ENCODE measurements around the gene OR6A2. TPM values are rescaled to one million over a fixed set of nuclear protein-coding genes. Genes with fewer than 3 reads are reported as not detected.

The OR6A2 gene
- total and polyA plus RNA-seq, 10 of the 15 experiments (the other 5 are each of a cell fraction or from before 2014, with no cell fraction given): 0.04 to 0.17 TPM; not detected in 8

GRCh38 chr11:6771926-6772893, 27.3 kb downstream of the OR6A2 start, which contains the start of gene OR2AG2 (continued):
- TF ChIP-seq ATF2 (IDR thresholded peaks at IDR 0.05; ENCODE audit: low read length) (peak; percentile 16; the same call in 1 of the 2 replicates), E2F8 (IDR thresholded peaks at IDR 0.05; ENCODE audit: low read depth, partially characterized antibody) (no peak), HCFC1 (IDR thresholded peaks at IDR 0.05; ENCODE audit: low read length) (no peak), PKNOX1 (IDR thresholded peaks at IDR 0.05) (peak; percentile 48), POU2F2 (IDR thresholded peaks at IDR 0.05; ENCODE audit: borderline replicate concordance, low read depth, low read length) (no peak), NFYB (IDR thresholded peaks at IDR 0.05; ENCODE audit: insufficient read depth, low read depth, low read length) (no peak), ASH2L (IDR thresholded peaks at IDR 0.05; ENCODE audit: borderline replicate concordance, low read depth) (no peak), CHD4 (IDR thresholded peaks at IDR 0.05) (no peak), RUNX3 (IDR thresholded peaks at IDR 0.05; ENCODE audit: low read length) (no peak), ZNF384 (IDR thresholded peaks at IDR 0.05; ENCODE audit: borderline replicate concordance, low read depth, low read length) (no peak), NFXL1 (IDR thresholded peaks at IDR 0.05; ENCODE audit: borderline replicate concordance) (no peak), ZNF217 (IDR thresholded peaks at IDR 0.05) (no peak), JUND (IDR thresholded peaks at IDR 0.05; ENCODE audit: low read depth, low read length) (no peak), SIX5 (IDR thresholded peaks at IDR 0.05; ENCODE audit: low read depth, low read length, severe bottlenecking) (no peak), ZNF207 (IDR thresholded peaks at IDR 0.05; ENCODE audit: borderline replicate concordance) (no peak), LARP7 (IDR thresholded peaks at IDR 0.05) (no peak), ZSCAN29 (IDR thresholded peaks at IDR 0.05) (no peak), GABPA (IDR thresholded peaks at IDR 0.05; ENCODE audit: low read depth) (no peak), RCOR1 (conservative IDR thresholded peaks at IDR 0.05; ENCODE audit: low read depth, low read length) (no peak), MLLT1 (IDR thresholded peaks at IDR 0.05) (no peak), DPF2 (IDR thresholded peaks at IDR 0.05) (no peak), FOXM1 (IDR thresholded peaks at IDR 0.05; ENCODE audit: low read depth, low read length) (no peak)
